Measurements from ENCODE around the gene RUNDC1. TPM values are rescaled to one million over a fixed set of nuclear protein-coding genes. Genes with fewer than 3 reads are reported as not detected.

The RUNDC1 gene
- total and polyA plus RNA-seq, 2 experiments from 2014 or later: 6.1 to 11.9 TPM

- ATAC-seq (no peak), DNase-seq (ENCODE audit: low spot score) (no peak)
- Mint-ChIP-seq H3K36me3 (ENCODE audit: low read depth) (peaks cover 67% of the 10 kb centered on the region), H3K4me1 (no peaks in the 10 kb centered on the region), H3K27ac (no peak overlapping the region), H3K27me3 (ENCODE audit: insufficient read depth, low read depth, poor library complexity) (no peaks in the 10 kb centered on the region), H3K4me3 (no peak overlapping the region), H3K9me3 (no peaks in the 10 kb centered on the region; the same call in 2 of the 3 replicates)
- peaks cover 30% of the 10 kb centered on the region for H3K36me3 ChIP-seq (ENCODE audit: insufficient read depth)
- no peaks in the 10 kb centered on the region for H3K27me3 ChIP-seq (ENCODE audit: insufficient read depth)
- no peak for TF ChIP-seq EZH2phosphoT487 (IDR thresholded peaks at IDR 0.05; ENCODE audit: unreplicated experiment)
- no peak for TF ChIP-seq CTCF (conservative IDR thresholded peaks at IDR 0.05; ENCODE audit: low read depth in 2 of 2)
- no peak for TF ChIP-seq ZNF114 (CRISPR knock-in tag; IDR thresholded peaks at IDR 0.05)
- TF ChIP-seq JUNB (IDR thresholded peaks at IDR 0.05; ENCODE audit: unreplicated experiment): no peak
- TF ChIP-seq ZNF331 (CRISPR knock-in tag; IDR thresholded peaks at IDR 0.05; ENCODE audit: low read depth): no peak
- TF ChIP-seq CREB1 (CRISPR knock-in tag; IDR thresholded peaks at IDR 0.05; ENCODE audit: low read depth): no peak
- no peak for TF ChIP-seq POLR2AphosphoS5 (IDR thresholded peaks at IDR 0.05; ENCODE audit: low read depth)
- no peak for TF ChIP-seq ZNF462 (CRISPR knock-in tag; IDR thresholded peaks at IDR 0.05)
- no peak for TF ChIP-seq EZH2 (IDR thresholded peaks at IDR 0.05; ENCODE audit: low read depth, unreplicated experiment)
- H2AFZ ChIP-seq: no peak overlapping the region
- H4K20me1 ChIP-seq (replicated peaks; ENCODE audit: insufficient read depth): no peaks in the 10 kb centered on the region
- H3K4me1 ChIP-seq (ENCODE audit: insufficient read depth): no peaks in the 10 kb centered on the region
- H3K9me2 ChIP-seq (ENCODE audit: insufficient read depth): no peaks in the 10 kb centered on the region
- no peak overlapping the region for H3K27ac ChIP-seq (ENCODE audit: low read depth)
- H3K79me2 ChIP-seq (replicated peaks; ENCODE audit: insufficient read depth): no peaks in the 10 kb centered on the region
- no peak overlapping the region for H3K4me2 ChIP-seq
- H3F3A ChIP-seq (replicated peaks; ENCODE audit: low read depth): 0 out of 2 replicates have a peak, but pooled peaks cover 4% of the 10 kb centered on the region
- H3K4me3 ChIP-seq: no peak overlapping the region
Observed at GRCh38 chr17:42991471-42991870, 11.1 kb downstream of the RUNDC1 start.

All from GM23338 (cell line).